Kidney (tissue), 14 donors: ENCODE measurements around the gene LNX1. TPM values are rescaled to one million over a fixed set of nuclear protein-coding genes. Genes with fewer than 3 reads are reported as not detected.

Experiments used
- DNase-seq, 5 donors: peaks; one replicate each; pipeline ENCODE4 v3.0.0-alpha.2; 2013 to 2020
- FAIRE-seq: peaks from 2 replicates; lab custom pipeline; 2012; peaks lifted over from hg19 to GRCh38; lab: Jason Lieb, UNC
- H3K27ac ChIP-seq, 2 donors: one replicate each; pipeline ENCODE4 v1.7.0; 2013; ENCODE audit warnings: low read depth in 2 of 2, low read length in 2 of 2, inconsistent platforms in 1 of 2
- H3K27me3 ChIP-seq: one replicate; pipeline ENCODE4 v1.7.1; 2013; ENCODE audit warnings: low read length, inconsistent platforms; ENCODE audit not compliant: control insufficient read depth, insufficient read depth
- H3K36me3 ChIP-seq, 3 donors: one replicate each; pipeline versions ENCODE4 v1.7.0 to v1.7.1; 2013; ENCODE audit warnings: low read length in 3 of 3, control low read depth in 1 of 3, inconsistent platforms in 1 of 3; ENCODE audit not compliant: insufficient read depth in 3 of 3, control insufficient read depth in 2 of 3
- H3K4me1 ChIP-seq, 3 donors: one replicate each; pipeline versions ENCODE4 v1.7.0 to v1.7.1; 2013; ENCODE audit warnings: low read length in 3 of 3, inconsistent platforms in 1 of 3, low read depth in 1 of 3; ENCODE audit not compliant: control insufficient read depth in 2 of 3, insufficient read depth in 2 of 3
- H3K4me3 ChIP-seq, 3 donors: one replicate each; pipeline versions ENCODE4 v1.7.0 to v1.8.1; 2013; ENCODE audit warnings: low read length in 3 of 3, control low read depth in 1 of 3, inconsistent platforms in 1 of 3
- H3K9ac ChIP-seq, 3 donors: one replicate each; pipeline versions ENCODE4 v1.7.0 to v1.7.1; 2013; ENCODE audit warnings: low read length in 3 of 3, control low read depth in 1 of 3, inconsistent platforms in 1 of 3
- H3K9me3 ChIP-seq, 3 donors: one replicate each; pipeline versions ENCODE4 v1.7.0 to v1.7.1; 2013; ENCODE audit warnings: low read length in 3 of 3, control low read depth in 1 of 3, inconsistent platforms in 1 of 3; ENCODE audit not compliant: control insufficient read depth in 2 of 3, insufficient read depth in 1 of 3
- CTCF ChIP-seq: IDR thresholded peaks from 3 replicates; pipeline ENCODE4 v1.5.1; 2012; ENCODE audit warnings: mild to moderate bottlenecking, moderate library complexity, borderline replicate concordance; ENCODE audit not compliant: insufficient read depth; ENCODE audit errors: extremely low read depth
- intact Hi-C: fragments of 100-400 bp; cut with DNase I; formaldehyde crosslinking; loops from one replicate; pipeline ENCODE4 v1.11.1; 2022
- polyA plus RNA-seq: library from polyadenylated mRNA; stranded (reverse); fragments of 350-450 nt; fragmentation: Illumina TruSeq; extraction: RNeasy Lipid Tissue Mini Kit (QIAGEN cat#74804); gene quantifications from one replicate; pipeline ENCODE4 v1.2.3, GENCODE V29; 2014; ENCODE audit warnings: low read depth, low replicate concordance; ENCODE audit not compliant: insufficient read depth
- total RNA-seq: library from RNA; stranded (reverse); fragmentation: NEBNext Ultra II Directional; extraction: Animal tissue kit (Norgen Biotek cat#: 25700); gene quantifications from one replicate; pipeline ENCODE4 v1.2.1, GENCODE V29; 2021
- donor health status: control.
- donor health status: control.
- donor health status: control.
- donor health status: control.
- donor health status: control.
- donor health status: DM: yes; HTN: yes; CAD: no.
- donor health status: Normal renal cell carcinoma (clear cell type).

LNX1 gene
- total and polyA plus RNA-seq, 2 donors from 2014 or later: 10.2 to 25.6 TPM

DNA sequence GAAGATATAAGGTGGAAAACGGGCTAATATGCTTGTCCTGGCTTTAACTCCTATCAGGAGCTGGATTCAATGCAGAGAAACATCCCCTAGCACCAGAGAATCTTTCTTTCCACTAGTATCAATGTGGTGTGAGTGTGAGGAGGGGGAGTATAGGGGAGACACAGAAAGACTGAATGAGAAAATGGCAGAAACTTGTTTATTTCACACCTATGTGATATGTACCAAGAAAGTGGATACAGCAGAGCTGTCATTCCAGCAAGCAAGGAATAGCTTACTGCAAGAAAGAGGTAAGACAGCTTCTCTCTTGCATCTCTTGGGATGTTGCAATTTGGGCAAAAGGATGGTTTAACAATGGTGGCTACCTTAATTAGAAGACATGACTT lies 105.6 kb downstream of the LNX1 start:
- no peak overlapping the region for H3K4me3 ChIP-seq
- DNase-seq: no peak
- no peak overlapping the region for H3K9ac ChIP-seq
- no peaks in the 10 kb centered on the region for H3K4me1 ChIP-seq
- no peak for TF ChIP-seq CTCF
- FAIRE-seq: no peak
- no peaks in the 10 kb centered on the region for H3K36me3 ChIP-seq
- H3K27me3 ChIP-seq: no peaks in the 10 kb centered on the region
- H3K27ac ChIP-seq: no peak overlapping the region
- intact Hi-C loops: no loop called here
- no peaks in the 10 kb centered on the region for H3K9me3 ChIP-seq

DNA sequence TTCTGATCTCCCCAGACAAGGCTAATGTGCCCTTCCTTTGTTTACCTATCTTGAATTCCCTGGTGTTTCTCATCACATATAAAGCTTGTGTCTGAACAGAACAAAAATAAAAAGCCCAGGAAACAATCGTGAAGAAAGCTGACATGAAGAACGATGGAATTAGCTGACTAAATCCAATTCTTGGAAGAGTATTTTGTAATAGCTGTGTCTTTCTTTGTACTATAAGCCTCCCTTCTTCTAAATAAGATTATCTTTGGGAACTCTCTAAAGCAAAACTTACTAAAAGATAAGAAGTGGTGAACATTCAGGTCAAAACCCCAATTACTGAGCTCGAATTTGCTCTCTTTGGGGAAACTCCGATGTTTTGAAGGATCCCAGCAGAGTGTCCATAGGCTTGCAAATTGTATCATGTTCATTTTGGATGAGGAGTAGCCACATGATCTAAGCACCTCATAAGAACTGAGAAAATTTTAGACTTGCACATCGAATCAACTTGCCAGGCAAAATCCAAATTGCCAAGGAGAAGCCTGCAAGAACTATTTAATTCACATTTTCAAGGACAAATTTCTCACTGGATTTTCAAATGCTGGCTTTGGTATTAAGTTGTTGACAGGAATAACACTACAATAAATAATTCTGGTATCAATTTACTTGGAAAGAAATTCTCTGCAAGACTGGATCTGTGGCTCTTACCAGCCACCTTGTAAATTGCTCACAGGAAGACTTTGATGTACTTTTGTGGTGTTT lies 106.2 kb downstream of the LNX1 start:
- no peaks in the 10 kb centered on the region for H3K27me3 ChIP-seq
- FAIRE-seq (no peak), DNase-seq (no peak)
- H3K36me3 ChIP-seq: no peaks in the 10 kb centered on the region
- intact Hi-C loops: no loop called here
- no peaks in the 10 kb centered on the region for H3K4me1 ChIP-seq
- H3K27ac ChIP-seq: no peak overlapping the region
- no peak overlapping the region for H3K9ac ChIP-seq
- no peak for TF ChIP-seq CTCF
- no peak overlapping the region for H3K4me3 ChIP-seq
- H3K9me3 ChIP-seq: no peaks in the 10 kb centered on the region

- H3K9me3 ChIP-seq: no peaks in the 10 kb centered on the region
- TF ChIP-seq CTCF: no peak
- intact Hi-C loops: no loop called here
- no peak overlapping the region for H3K4me3 ChIP-seq
- DNase-seq (no peak), FAIRE-seq (no peak)
- H3K9ac ChIP-seq: no peak overlapping the region
- H3K36me3 ChIP-seq: no peaks in the 10 kb centered on the region
- no peaks in the 10 kb centered on the region for H3K4me1 ChIP-seq
- no peak overlapping the region for H3K27ac ChIP-seq
- H3K27me3 ChIP-seq: no peaks in the 10 kb centered on the region
These were observed 108.0 kb downstream of the LNX1 start for GRCh38 chr4:53483250-53483649.
